ENCODE measurements around the gene BCAR3. TPM values are rescaled to one million over a fixed set of nuclear protein-coding genes. Genes with fewer than 3 reads are reported as not detected.

BCAR3 gene
- total and polyA plus RNA-seq, 2 donors from 2014 or later, result 25.4 to 28.4 TPM

DNA sequence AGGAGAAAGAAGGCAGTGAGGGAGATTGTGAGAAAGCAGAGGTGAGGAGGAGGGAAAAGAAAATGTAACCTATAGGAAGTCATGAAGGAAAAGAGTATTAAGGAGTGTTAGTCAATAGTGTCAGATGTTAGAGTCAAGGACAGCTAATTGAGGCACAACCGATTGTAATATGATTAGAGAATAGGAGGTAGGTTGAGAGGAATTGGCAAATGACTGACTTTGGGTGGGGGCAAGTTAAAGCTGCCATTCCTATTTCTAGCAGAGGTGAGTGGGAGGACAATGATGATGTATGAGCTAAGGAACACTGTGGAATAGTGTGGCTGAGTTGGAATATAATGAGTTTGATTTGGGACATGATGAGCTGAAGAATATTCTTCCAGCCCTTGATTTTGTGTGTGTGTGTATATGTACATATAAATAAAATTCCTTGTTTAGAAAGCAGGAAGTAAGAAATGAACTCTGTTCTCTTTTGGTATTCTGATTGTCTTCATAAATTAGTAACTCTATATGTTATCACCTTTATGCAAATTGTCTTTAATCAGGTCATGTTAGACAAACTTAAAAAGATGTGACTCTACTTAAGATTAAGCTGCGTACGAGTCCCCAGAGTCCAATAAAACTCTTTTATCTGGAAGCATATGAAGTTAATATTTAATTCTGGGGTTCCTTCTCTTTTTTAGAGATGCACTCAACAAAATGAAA lies 135.3 kb downstream of the BCAR3 start:
- Histone ChIP-seq H3K9ac (ENCODE audit: low read length in 3 of 3) (no peak overlapping the region), H3K4me3 (ENCODE audit: low read length in 3 of 3) (no peak overlapping the region), H3K27ac (ENCODE audit: low read depth in 2 of 2, low read length in 2 of 2) (no peak overlapping the region), H3K4me1 (ENCODE audit: control insufficient read depth in 2 of 3, insufficient read depth in 2 of 3, low read depth in 1 of 3, low read length in 3 of 3) (no peaks in the 10 kb centered on the region), H3K9me3 (ENCODE audit: control insufficient read depth in 2 of 3, insufficient read depth in 1 of 3, low read length in 3 of 3) (no peaks in the 10 kb centered on the region), H3K36me3 (ENCODE audit: control insufficient read depth in 2 of 3, insufficient read depth in 3 of 3, low read length in 3 of 3) (peaks cover 3 to 23% (median 17%) of the 10 kb centered on the region in 3 donors), H3K27me3 (ENCODE audit: control insufficient read depth, insufficient read depth, low read length) (no peaks in the 10 kb centered on the region)
- FAIRE-seq (no peak), DNase-seq (no peak)
- intact Hi-C loops (cut with DNase I), result no loop called here
- TF ChIP-seq CTCF (IDR thresholded peaks at IDR 0.05; ENCODE audit: borderline replicate concordance, extremely low read depth, insufficient read depth), result no peak

DNA sequence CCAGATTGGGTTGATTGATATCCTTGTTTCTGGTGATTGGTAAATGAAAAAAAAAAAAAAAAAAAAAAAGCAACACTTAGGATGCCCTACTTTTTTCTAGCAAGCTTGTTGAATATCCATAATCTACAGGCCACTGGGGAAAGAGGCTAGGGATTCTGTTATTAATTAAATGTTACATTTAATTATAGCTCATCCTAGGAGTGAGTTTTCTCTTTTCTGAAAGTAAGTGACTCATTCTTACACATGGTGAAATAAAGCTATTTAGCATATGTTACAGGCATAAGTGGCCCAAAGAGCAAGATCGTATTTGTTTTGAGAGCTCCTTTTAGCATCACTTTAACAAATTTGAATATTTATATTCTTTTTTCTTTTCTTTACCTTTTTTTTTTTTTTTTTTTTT lies 139.2 kb downstream of the BCAR3 start:
- DNase-seq (no peak), FAIRE-seq (no peak)
- H3K9me3 ChIP-seq (ENCODE audit: control insufficient read depth in 2 of 3, insufficient read depth in 1 of 3, low read length in 3 of 3), result no peaks in the 10 kb centered on the region
- H3K4me3 ChIP-seq (ENCODE audit: low read length in 3 of 3), result no peak overlapping the region
- no peak for TF ChIP-seq CTCF (IDR thresholded peaks at IDR 0.05; ENCODE audit: borderline replicate concordance, extremely low read depth, insufficient read depth)
- no peak overlapping the region for H3K9ac ChIP-seq (ENCODE audit: low read length in 3 of 3)
- H3K36me3 ChIP-seq (ENCODE audit: control insufficient read depth in 2 of 3, insufficient read depth in 3 of 3, low read length in 3 of 3), result peaks cover 0 to 6% (median 3%) of the 10 kb centered on the region in 3 donors
- intact Hi-C loops (cut with DNase I), result no loop called here
- H3K27me3 ChIP-seq (ENCODE audit: control insufficient read depth, insufficient read depth, low read length), result no peaks in the 10 kb centered on the region
- H3K27ac ChIP-seq (ENCODE audit: low read depth in 2 of 2, low read length in 2 of 2), result no peak overlapping the region
- no peaks in the 10 kb centered on the region for H3K4me1 ChIP-seq (ENCODE audit: control insufficient read depth in 2 of 3, insufficient read depth in 2 of 3, low read depth in 1 of 3, low read length in 3 of 3)

- no peak for DNase-seq
- Histone ChIP-seq H3K4me1 (ENCODE audit: control insufficient read depth in 2 of 3, insufficient read depth in 2 of 3, low read depth in 1 of 3, low read length in 3 of 3) (no peaks in the 10 kb centered on the region), H3K27ac (ENCODE audit: low read depth in 2 of 2, low read length in 2 of 2) (no peak overlapping the region), H3K4me3 (ENCODE audit: low read length in 3 of 3) (no peak overlapping the region), H3K36me3 (ENCODE audit: control insufficient read depth in 2 of 3, insufficient read depth in 3 of 3, low read length in 3 of 3) (peaks cover 0 to 3% (median 0%) of the 10 kb centered on the region in 3 donors), H3K27me3 (ENCODE audit: control insufficient read depth, insufficient read depth, low read length) (no peaks in the 10 kb centered on the region), H3K9me3 (ENCODE audit: control insufficient read depth in 2 of 3, insufficient read depth in 1 of 3, low read length in 3 of 3) (no peaks in the 10 kb centered on the region), H3K9ac (ENCODE audit: low read length in 3 of 3) (no peak overlapping the region)
- no peak for FAIRE-seq
- TF ChIP-seq CTCF (IDR thresholded peaks at IDR 0.05; ENCODE audit: borderline replicate concordance, extremely low read depth, insufficient read depth), result no peak
- intact Hi-C loops (cut with DNase I), result no loop called here
Observed at GRCh38 chr1:93541045-93541444, 140.6 kb downstream of the BCAR3 start.

Data from kidney (tissue), 14 donors.